HepG2 (cell line): ENCODE results near the gene TAF1C. TPM values are rescaled to one million over a fixed set of nuclear protein-coding genes. Genes with fewer than 3 reads are reported as not detected.
A peak's percentile ranks its signal among the peaks of the same experiment; 100 is the strongest.

Source experiments
- ADNP ChIP-seq: sonication (generic); formaldehyde crosslinking; IDR thresholded peaks from 2 replicates; pipeline ENCODE4 v1.4.0; 2020; ENCODE audit warnings: missing genetic modification reagents
- ARID5B ChIP-seq: IDR thresholded peaks from 2 replicates; pipeline ENCODE4 v1.4.0; 2020; ENCODE audit warnings: mild to moderate bottlenecking, missing genetic modification reagents
- CHCHD3 ChIP-seq: sonication (generic); formaldehyde crosslinking; IDR thresholded peaks from 2 replicates; pipeline ENCODE4 v1.8.0; 2022; ENCODE audit warnings: mild to moderate bottlenecking, missing genetic modification reagents, moderate library complexity
- JUND ChIP-seq: sonication (generic); formaldehyde crosslinking; IDR thresholded peaks from 2 replicates; pipeline ENCODE4 v1.8.0; 2022; ENCODE audit warnings: mild to moderate bottlenecking, missing genetic modification reagents
- MBNL3 ChIP-seq: fragments of 250-450 bp; sonication (Bioruptor Pico); conservative IDR thresholded peaks from 2 replicates; pipeline ENCODE4 v1.8.0; 2022; ENCODE audit warnings: mild to moderate bottlenecking, inconsistent platforms
- MEF2D ChIP-seq: sonication (generic); formaldehyde crosslinking; IDR thresholded peaks from 2 replicates; pipeline ENCODE4 v1.5.1; 2020; ENCODE audit warnings: mild to moderate bottlenecking, missing genetic modification reagents
- RBFOX2 ChIP-seq: fragments of 200-400 bp; formaldehyde crosslinking; IDR thresholded peaks from 2 replicates; pipeline ENCODE4 v1.6.1; 2017; ENCODE audit warnings: low read depth, mild to moderate bottlenecking, low read length
- ZFY ChIP-seq: sonication (generic); formaldehyde crosslinking; IDR thresholded peaks from 2 replicates; pipeline ENCODE4 v1.4.0; 2020; ENCODE audit warnings: missing genetic modification reagents
- ZNF124 ChIP-seq: sonication (generic); formaldehyde crosslinking; IDR thresholded peaks from 2 replicates; pipeline ENCODE4 v1.4.0; 2020; ENCODE audit warnings: missing genetic modification reagents
- ZNF550 ChIP-seq: sonication (generic); formaldehyde crosslinking; IDR thresholded peaks from 2 replicates; pipeline ENCODE4 v1.4.0; 2020; ENCODE audit warnings: mild to moderate bottlenecking, missing genetic modification reagents, borderline replicate concordance
- ZNF562 ChIP-seq: sonication (generic); formaldehyde crosslinking; IDR thresholded peaks from 2 replicates; pipeline ENCODE4 v1.8.0; 2022; ENCODE audit warnings: missing genetic modification reagents, borderline replicate concordance
- ZNF781 ChIP-seq: sonication (generic); formaldehyde crosslinking; IDR thresholded peaks from 2 replicates; pipeline ENCODE4 v1.5.1; 2020; ENCODE audit warnings: borderline replicate concordance, mild to moderate bottlenecking, missing genetic modification reagents; ENCODE audit errors: not compliant biosample characterization
- polyA plus RNA-seq, 8 experiments: library from polyadenylated mRNA; depleted of rRNA in 3 of 8; stranded (reverse) in 7 of 8; unstranded in 1 of 8; fragments of >200 nt; fragmentation: Illumina TruSeq in 4 of 8; extraction: Trizol in 4 of 8; gene quantifications; 2 replicates each; pipeline versions ENCODE4 v1.2.1 to v1.2.3, GENCODE V29; 2011 to 2016; ENCODE audit warnings: low read depth in 4 of 8, missing spikeins in 1 of 8, mixed read lengths in 1 of 8; ENCODE audit not compliant: insufficient read depth in 1 of 8
- total RNA-seq, 5 experiments: library from RNA; depleted of rRNA; stranded (reverse); fragments of >200 nt; fragmentation: Illumina TruSeq; extraction: Trizol; gene quantifications; 2 replicates each; pipeline ENCODE4 v1.2.3, GENCODE V29; 2016; ENCODE audit warnings: low read depth in 1 of 5
- TF ChIP-seq, protein P1 (sequence below): sonication (generic); formaldehyde crosslinking; IDR thresholded peaks from 2 replicates; pipeline ENCODE4 v1.4.0; 2020; ENCODE audit warnings: missing genetic modification reagents
- TF ChIP-seq, protein P2 (sequence below): sonication (generic); formaldehyde crosslinking; IDR thresholded peaks from 2 replicates; pipeline ENCODE4 v1.5.0; 2020; ENCODE audit warnings: mild to moderate bottlenecking, missing genetic modification reagents, moderate library complexity
- TF ChIP-seq, protein P3 (sequence below): sonication (generic); formaldehyde crosslinking; IDR thresholded peaks from 2 replicates; pipeline ENCODE4 v1.4.0; 2020; ENCODE audit warnings: missing genetic modification reagents
- TF ChIP-seq, protein P4 (sequence below): sonication (generic); formaldehyde crosslinking; IDR thresholded peaks from 2 replicates; pipeline ENCODE4 v1.5.0; 2020; ENCODE audit warnings: missing genetic modification reagents

Gene TAF1C
- total and polyA plus RNA-seq, 2 of the 13 experiments (the other 11 are each of a cell fraction or from before 2014, with no cell fraction given): 15.6 to 20.8 TPM

GRCh38 chr16:84186685-84187437 is at the start of gene TAF1C (continued):
- TF ChIP-seq, protein P1, sequence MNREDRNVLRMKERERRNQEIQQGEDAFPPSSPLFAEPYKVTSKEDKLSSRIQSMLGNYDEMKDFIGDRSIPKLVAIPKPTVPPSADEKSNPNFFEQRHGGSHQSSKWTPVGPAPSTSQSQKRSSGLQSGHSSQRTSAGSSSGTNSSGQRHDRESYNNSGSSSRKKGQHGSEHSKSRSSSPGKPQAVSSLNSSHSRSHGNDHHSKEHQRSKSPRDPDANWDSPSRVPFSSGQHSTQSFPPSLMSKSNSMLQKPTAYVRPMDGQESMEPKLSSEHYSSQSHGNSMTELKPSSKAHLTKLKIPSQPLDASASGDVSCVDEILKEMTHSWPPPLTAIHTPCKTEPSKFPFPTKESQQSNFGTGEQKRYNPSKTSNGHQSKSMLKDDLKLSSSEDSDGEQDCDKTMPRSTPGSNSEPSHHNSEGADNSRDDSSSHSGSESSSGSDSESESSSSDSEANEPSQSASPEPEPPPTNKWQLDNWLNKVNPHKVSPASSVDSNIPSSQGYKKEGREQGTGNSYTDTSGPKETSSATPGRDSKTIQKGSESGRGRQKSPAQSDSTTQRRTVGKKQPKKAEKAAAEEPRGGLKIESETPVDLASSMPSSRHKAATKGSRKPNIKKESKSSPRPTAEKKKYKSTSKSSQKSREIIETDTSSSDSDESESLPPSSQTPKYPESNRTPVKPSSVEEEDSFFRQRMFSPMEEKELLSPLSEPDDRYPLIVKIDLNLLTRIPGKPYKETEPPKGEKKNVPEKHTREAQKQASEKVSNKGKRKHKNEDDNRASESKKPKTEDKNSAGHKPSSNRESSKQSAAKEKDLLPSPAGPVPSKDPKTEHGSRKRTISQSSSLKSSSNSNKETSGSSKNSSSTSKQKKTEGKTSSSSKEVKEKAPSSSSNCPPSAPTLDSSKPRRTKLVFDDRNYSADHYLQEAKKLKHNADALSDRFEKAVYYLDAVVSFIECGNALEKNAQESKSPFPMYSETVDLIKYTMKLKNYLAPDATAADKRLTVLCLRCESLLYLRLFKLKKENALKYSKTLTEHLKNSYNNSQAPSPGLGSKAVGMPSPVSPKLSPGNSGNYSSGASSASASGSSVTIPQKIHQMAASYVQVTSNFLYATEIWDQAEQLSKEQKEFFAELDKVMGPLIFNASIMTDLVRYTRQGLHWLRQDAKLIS (CRISPR knock-in tag): no peak
- peak; percentile 65 for TF ChIP-seq ZFY
- TF ChIP-seq ZNF781: peak; percentile 65
- peak; percentile 66 for TF ChIP-seq ARID5B (CRISPR knock-in tag)
- TF ChIP-seq, protein P2, sequence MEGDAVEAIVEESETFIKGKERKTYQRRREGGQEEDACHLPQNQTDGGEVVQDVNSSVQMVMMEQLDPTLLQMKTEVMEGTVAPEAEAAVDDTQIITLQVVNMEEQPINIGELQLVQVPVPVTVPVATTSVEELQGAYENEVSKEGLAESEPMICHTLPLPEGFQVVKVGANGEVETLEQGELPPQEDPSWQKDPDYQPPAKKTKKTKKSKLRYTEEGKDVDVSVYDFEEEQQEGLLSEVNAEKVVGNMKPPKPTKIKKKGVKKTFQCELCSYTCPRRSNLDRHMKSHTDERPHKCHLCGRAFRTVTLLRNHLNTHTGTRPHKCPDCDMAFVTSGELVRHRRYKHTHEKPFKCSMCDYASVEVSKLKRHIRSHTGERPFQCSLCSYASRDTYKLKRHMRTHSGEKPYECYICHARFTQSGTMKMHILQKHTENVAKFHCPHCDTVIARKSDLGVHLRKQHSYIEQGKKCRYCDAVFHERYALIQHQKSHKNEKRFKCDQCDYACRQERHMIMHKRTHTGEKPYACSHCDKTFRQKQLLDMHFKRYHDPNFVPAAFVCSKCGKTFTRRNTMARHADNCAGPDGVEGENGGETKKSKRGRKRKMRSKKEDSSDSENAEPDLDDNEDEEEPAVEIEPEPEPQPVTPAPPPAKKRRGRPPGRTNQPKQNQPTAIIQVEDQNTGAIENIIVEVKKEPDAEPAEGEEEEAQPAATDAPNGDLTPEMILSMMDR (CRISPR knock-in tag): peak; percentile 99
- TF ChIP-seq ADNP (CRISPR knock-in tag): peak; percentile 93
- TF ChIP-seq CHCHD3: 0 out of 2 replicates have a peak, but pooled peaks have one; percentile 31
- TF ChIP-seq, protein P3, sequence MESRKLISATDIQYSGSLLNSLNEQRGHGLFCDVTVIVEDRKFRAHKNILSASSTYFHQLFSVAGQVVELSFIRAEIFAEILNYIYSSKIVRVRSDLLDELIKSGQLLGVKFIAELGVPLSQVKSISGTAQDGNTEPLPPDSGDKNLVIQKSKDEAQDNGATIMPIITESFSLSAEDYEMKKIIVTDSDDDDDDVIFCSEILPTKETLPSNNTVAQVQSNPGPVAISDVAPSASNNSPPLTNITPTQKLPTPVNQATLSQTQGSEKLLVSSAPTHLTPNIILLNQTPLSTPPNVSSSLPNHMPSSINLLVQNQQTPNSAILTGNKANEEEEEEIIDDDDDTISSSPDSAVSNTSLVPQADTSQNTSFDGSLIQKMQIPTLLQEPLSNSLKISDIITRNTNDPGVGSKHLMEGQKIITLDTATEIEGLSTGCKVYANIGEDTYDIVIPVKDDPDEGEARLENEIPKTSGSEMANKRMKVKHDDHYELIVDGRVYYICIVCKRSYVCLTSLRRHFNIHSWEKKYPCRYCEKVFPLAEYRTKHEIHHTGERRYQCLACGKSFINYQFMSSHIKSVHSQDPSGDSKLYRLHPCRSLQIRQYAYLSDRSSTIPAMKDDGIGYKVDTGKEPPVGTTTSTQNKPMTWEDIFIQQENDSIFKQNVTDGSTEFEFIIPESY (CRISPR knock-in tag): peak; percentile 75
- TF ChIP-seq ZNF550 (CRISPR knock-in tag): peak; percentile 67; the same call in 1 of the 2 replicates
- no peak for TF ChIP-seq MBNL3 (CRISPR knock-in tag)
- no peak for TF ChIP-seq JUND
- TF ChIP-seq MEF2D (CRISPR knock-in tag): peak; percentile 26; the same call in 1 of the 2 replicates
- TF ChIP-seq ZNF562 (CRISPR knock-in tag): no peak
- peak; percentile 92 for TF ChIP-seq RBFOX2
- TF ChIP-seq, protein P4, sequence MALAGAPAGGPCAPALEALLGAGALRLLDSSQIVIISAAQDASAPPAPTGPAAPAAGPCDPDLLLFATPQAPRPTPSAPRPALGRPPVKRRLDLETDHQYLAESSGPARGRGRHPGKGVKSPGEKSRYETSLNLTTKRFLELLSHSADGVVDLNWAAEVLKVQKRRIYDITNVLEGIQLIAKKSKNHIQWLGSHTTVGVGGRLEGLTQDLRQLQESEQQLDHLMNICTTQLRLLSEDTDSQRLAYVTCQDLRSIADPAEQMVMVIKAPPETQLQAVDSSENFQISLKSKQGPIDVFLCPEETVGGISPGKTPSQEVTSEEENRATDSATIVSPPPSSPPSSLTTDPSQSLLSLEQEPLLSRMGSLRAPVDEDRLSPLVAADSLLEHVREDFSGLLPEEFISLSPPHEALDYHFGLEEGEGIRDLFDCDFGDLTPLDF: no peak
- TF ChIP-seq ZNF124 (CRISPR knock-in tag): 0 out of 2 replicates have a peak, but pooled peaks have one; percentile 85
